Mesenchymal stem cell (in vitro differentiated cells and primary cell): ENCODE results near the gene FADS6.
A peak's percentile ranks its signal among the peaks of the same experiment; 100 is the strongest.

Source experiments
- DNase-seq: peaks from one replicate; pipeline ENCODE4 v3.0.0-alpha.2; 2013
- H2AFZ ChIP-seq: one replicate; pipeline ENCODE4 v1.6.1; 2013; ENCODE audit warnings: low read depth, mild to moderate bottlenecking, control low read depth, inconsistent platforms, low read length, moderate library complexity
- H2AK5ac ChIP-seq: 2 replicates; pipeline ENCODE4 v1.6.1; 2013; ENCODE audit warnings: low read length, moderate library complexity, mild to moderate bottlenecking, inconsistent platforms; ENCODE audit not compliant: severe bottlenecking
- H2BK120ac ChIP-seq: one replicate; pipeline ENCODE4 v1.6.1; 2013; ENCODE audit warnings: low read depth, mild to moderate bottlenecking, inconsistent platforms, low read length, moderate library complexity
- H2BK12ac ChIP-seq, 2 experiments: one replicate each; pipeline ENCODE4 v1.6.1; 2013; ENCODE audit warnings: inconsistent platforms in 2 of 2, low read length in 2 of 2, mild to moderate bottlenecking in 2 of 2, moderate library complexity in 2 of 2, control low read depth in 1 of 2
- H2BK15ac ChIP-seq: one replicate; pipeline ENCODE4 v1.6.1; 2013; ENCODE audit warnings: mild to moderate bottlenecking, low read depth, inconsistent platforms; ENCODE audit not compliant: poor library complexity, severe bottlenecking
- H2BK5ac ChIP-seq: 2 replicates; pipeline ENCODE4 v1.6.1; 2013; ENCODE audit warnings: low read depth, mild to moderate bottlenecking, low read length, control low read depth, inconsistent platforms; ENCODE audit not compliant: poor library complexity, severe bottlenecking
- H3K14ac ChIP-seq, 2 experiments: one replicate each; pipeline ENCODE4 v1.6.1; 2013; ENCODE audit warnings: inconsistent platforms in 2 of 2, low read length in 2 of 2, control low read depth in 1 of 2, mild to moderate bottlenecking in 1 of 2, moderate library complexity in 1 of 2
- H3K18ac ChIP-seq, 2 experiments: one replicate each; pipeline ENCODE4 v1.6.1; 2013; ENCODE audit warnings: inconsistent platforms in 2 of 2, low read length in 2 of 2, control low read depth in 1 of 2, low read depth in 1 of 2, mild to moderate bottlenecking in 1 of 2
- H3K23ac ChIP-seq, 2 experiments: one replicate each; pipeline ENCODE4 v1.6.1; 2013; ENCODE audit warnings: inconsistent platforms in 2 of 2, low read length in 2 of 2, mild to moderate bottlenecking in 2 of 2, moderate library complexity in 2 of 2, control low read depth in 1 of 2
- H3K27ac ChIP-seq: 2 replicates; pipeline ENCODE4 v1.5.1; 2013; ENCODE audit warnings: mild to moderate bottlenecking, moderate library complexity, low read length, control low read depth, inconsistent platforms; ENCODE audit not compliant: poor library complexity, severe bottlenecking
- H3K27me3 ChIP-seq, 2 experiments: 2 replicates each; pipeline versions ENCODE4 v1.6.1 to v1.7.0; 2013; ENCODE audit warnings: low read length in 2 of 2, mild to moderate bottlenecking in 2 of 2, moderate library complexity in 2 of 2, control low read depth in 1 of 2, inconsistent platforms in 1 of 2; ENCODE audit not compliant: control insufficient read depth in 1 of 2, insufficient read depth in 1 of 2
- H3K36me3 ChIP-seq, 2 experiments: 2 replicates each; pipeline versions ENCODE4 v1.6.1 to v1.7.0; 2013; ENCODE audit warnings: low read length in 2 of 2, control low read depth in 1 of 2, inconsistent platforms in 1 of 2, low read depth in 1 of 2, mild to moderate bottlenecking in 1 of 2; ENCODE audit not compliant: insufficient read depth in 2 of 2, control insufficient read depth in 1 of 2
- H3K4ac ChIP-seq, 2 experiments: one replicate each; pipeline ENCODE4 v1.6.1; 2013; ENCODE audit warnings: inconsistent platforms in 2 of 2, low read length in 2 of 2, mild to moderate bottlenecking in 2 of 2, moderate library complexity in 2 of 2, control low read depth in 1 of 2, low read depth in 1 of 2
- H3K4me1 ChIP-seq: 2 replicates; pipeline ENCODE4 v1.6.1; 2013; ENCODE audit warnings: low read depth, low read length, control low read depth; ENCODE audit not compliant: control insufficient read depth, insufficient read depth
- H3K4me2 ChIP-seq: 2 replicates; pipeline ENCODE4 v1.6.1; 2013; ENCODE audit warnings: low read length, mild to moderate bottlenecking, inconsistent platforms; ENCODE audit not compliant: poor library complexity, severe bottlenecking
- H3K4me3 ChIP-seq, 2 experiments: 2 replicates each; pipeline versions ENCODE4 v1.5.1 to v1.7.0; 2013; ENCODE audit warnings: low read length in 2 of 2, mild to moderate bottlenecking in 2 of 2, control low read depth in 1 of 2, low read depth in 1 of 2; ENCODE audit not compliant: insufficient read depth in 1 of 2
- H3K79me1 ChIP-seq: replicated peaks from 2 replicates; pipeline ENCODE4 v1.6.1; 2013; ENCODE audit warnings: mild to moderate bottlenecking, control low read depth, low read length, inconsistent platforms; ENCODE audit not compliant: poor library complexity, severe bottlenecking
- H3K9ac ChIP-seq: 2 replicates; pipeline ENCODE4 v1.7.0; 2013; ENCODE audit warnings: mild to moderate bottlenecking, low read length, moderate library complexity
- H3K9me3 ChIP-seq: 2 replicates; pipeline ENCODE4 v1.7.0; 2013; ENCODE audit warnings: mild to moderate bottlenecking, low read length; ENCODE audit not compliant: control insufficient read depth
- H4K8ac ChIP-seq: one replicate; pipeline ENCODE4 v1.6.1; 2013; ENCODE audit warnings: inconsistent platforms, mild to moderate bottlenecking, low read length, moderate library complexity
- H4K91ac ChIP-seq: one replicate; pipeline ENCODE4 v1.6.1; 2013; ENCODE audit warnings: mild to moderate bottlenecking, low read length, inconsistent platforms
- WGBS: methylation state at CpG from one replicate; pipeline ENCODE4 v1.1.7; 2013; ENCODE audit warnings: mixed read lengths; 5-methylcytosine and 5-hydroxymethylcytosine counted together

FADS6 gene

GRCh38 chr17:74920642-74921025 lies 27.2 kb upstream of the FADS6 start:
- H2BK15ac ChIP-seq: no peak overlapping the region
- 75% methylated on average over 5 of the region's 6 CpGs for WGBS
- no peak overlapping the region for H2BK12ac ChIP-seq
- no peak overlapping the region for H3K4me2 ChIP-seq
- H3K4me1 ChIP-seq: peaks cover 30% of the 10 kb centered on the region
- no peaks in the 10 kb centered on the region for H3K9me3 ChIP-seq
- H2AK5ac ChIP-seq: no peak overlapping the region
- H2BK120ac ChIP-seq: no peak overlapping the region
- H2AFZ ChIP-seq: no peak overlapping the region
- H3K4me3 ChIP-seq: no peak overlapping the region
- H3K36me3 ChIP-seq: no peaks in the 10 kb centered on the region
- H3K14ac ChIP-seq: no peak overlapping the region
- no peak overlapping the region for H4K91ac ChIP-seq
- no peak overlapping the region for H2BK5ac ChIP-seq
- peaks cover 66 to 89% of the 10 kb centered on the region in 2 experiments for H3K27me3 ChIP-seq
- H3K9ac ChIP-seq: no peak overlapping the region
- no peak overlapping the region for H3K23ac ChIP-seq
- H4K8ac ChIP-seq: no peak overlapping the region
- no peak overlapping the region for H3K4ac ChIP-seq
- no peak for DNase-seq
- no peaks in the 10 kb centered on the region for H3K79me1 ChIP-seq
- H3K27ac ChIP-seq: no peak overlapping the region
- H3K18ac ChIP-seq: no peak overlapping the region

GRCh38 chr17:74920306-74920620 lies 26.8 kb upstream of the FADS6 start:
- H2BK5ac ChIP-seq: no peak overlapping the region
- DNase-seq: no peak
- H4K8ac ChIP-seq: no peak overlapping the region
- no peak overlapping the region for H3K9ac ChIP-seq
- H2BK15ac ChIP-seq: no peak overlapping the region
- no peak overlapping the region for H3K18ac ChIP-seq
- H3K23ac ChIP-seq: no peak overlapping the region
- no peak overlapping the region for H2BK120ac ChIP-seq
- H3K27me3 ChIP-seq: peaks cover 63 to 89% of the 10 kb centered on the region in 2 experiments
- H2AK5ac ChIP-seq: no peak overlapping the region
- H3K9me3 ChIP-seq: no peaks in the 10 kb centered on the region
- H4K91ac ChIP-seq: no peak overlapping the region
- H3K14ac ChIP-seq: no peak overlapping the region
- H3K27ac ChIP-seq: no peak overlapping the region
- 96% methylated on average over 27 of the region's 27 CpGs for WGBS
- H3K4me3 ChIP-seq: no peak overlapping the region
- H3K4me2 ChIP-seq: no peak overlapping the region
- no peak overlapping the region for H2AFZ ChIP-seq
- H2BK12ac ChIP-seq: no peak overlapping the region
- no peaks in the 10 kb centered on the region for H3K36me3 ChIP-seq
- H3K79me1 ChIP-seq: no peaks in the 10 kb centered on the region
- peaks cover 30% of the 10 kb centered on the region for H3K4me1 ChIP-seq
- H3K4ac ChIP-seq: no peak overlapping the region

- H4K91ac ChIP-seq: peak overlapping the region; percentile 29
- no peak overlapping the region for H3K9ac ChIP-seq
- H2BK15ac ChIP-seq: no peak overlapping the region
- H2BK12ac ChIP-seq: no peak overlapping the region
- WGBS: 82% methylated on average over 67 of the region's 67 CpGs
- no peak overlapping the region for H3K23ac ChIP-seq
- H3K18ac ChIP-seq: no peak overlapping the region
- no peak overlapping the region for H3K4me2 ChIP-seq
- H3K27me3 ChIP-seq: peaks cover 57 to 89% of the 10 kb centered on the region in 2 experiments
- no peak overlapping the region for H2AFZ ChIP-seq
- H3K79me1 ChIP-seq: no peaks in the 10 kb centered on the region
- H2AK5ac ChIP-seq: no peak overlapping the region
- no peak overlapping the region for H4K8ac ChIP-seq
- H3K4me3 ChIP-seq: no peak overlapping the region
- H3K9me3 ChIP-seq: no peaks in the 10 kb centered on the region
- no peak overlapping the region for H2BK120ac ChIP-seq
- H3K27ac ChIP-seq: no peak overlapping the region
- DNase-seq: no peak
- H3K14ac ChIP-seq: no peak overlapping the region
- H3K36me3 ChIP-seq: no peaks in the 10 kb centered on the region
- no peak overlapping the region for H2BK5ac ChIP-seq
- no peak overlapping the region for H3K4ac ChIP-seq
- H3K4me1 ChIP-seq: peaks cover 29% of the 10 kb centered on the region
Measured at GRCh38 chr17:74919440-74920305, 26.2 kb upstream of the FADS6 start.

- H3K9ac ChIP-seq: no peak overlapping the region
- no peak overlapping the region for H3K18ac ChIP-seq
- H2BK15ac ChIP-seq: no peak overlapping the region
- H2BK5ac ChIP-seq: no peak overlapping the region
- peaks cover 27% of the 10 kb centered on the region for H3K4me1 ChIP-seq
- no peak for DNase-seq
- H3K27me3 ChIP-seq: peaks cover 49 to 82% of the 10 kb centered on the region in 2 experiments
- H2AK5ac ChIP-seq: no peak overlapping the region
- 84% methylated on average over 5 of the region's 5 CpGs for WGBS
- no peak overlapping the region for H3K4ac ChIP-seq
- H3K14ac ChIP-seq: no peak overlapping the region
- H3K4me2 ChIP-seq: no peak overlapping the region
- no peaks in the 10 kb centered on the region for H3K9me3 ChIP-seq
- H2BK12ac ChIP-seq: no peak overlapping the region
- no peak overlapping the region for H3K4me3 ChIP-seq
- no peaks in the 10 kb centered on the region for H3K79me1 ChIP-seq
- no peak overlapping the region for H3K23ac ChIP-seq
- H4K8ac ChIP-seq: no peak overlapping the region
- H3K36me3 ChIP-seq: no peaks in the 10 kb centered on the region
- no peak overlapping the region for H3K27ac ChIP-seq
- H2AFZ ChIP-seq: no peak overlapping the region
- H4K91ac ChIP-seq: no peak overlapping the region
- no peak overlapping the region for H2BK120ac ChIP-seq
Measured at GRCh38 chr17:74918906-74919305, 25.5 kb upstream of the FADS6 start.
